HG03175 (cell line): Measurements from ENCODE around the gene KCNH1.

Experiments used
- ATAC-seq: cut with Tn5 transposase; IDR thresholded peaks from one replicate; pipeline ENCODE4 v1.9.1; 2021; ENCODE audit warnings: mild to moderate bottlenecking, moderate library complexity; ENCODE audit not compliant: unreplicated experiment

Gene KCNH1

DNA sequence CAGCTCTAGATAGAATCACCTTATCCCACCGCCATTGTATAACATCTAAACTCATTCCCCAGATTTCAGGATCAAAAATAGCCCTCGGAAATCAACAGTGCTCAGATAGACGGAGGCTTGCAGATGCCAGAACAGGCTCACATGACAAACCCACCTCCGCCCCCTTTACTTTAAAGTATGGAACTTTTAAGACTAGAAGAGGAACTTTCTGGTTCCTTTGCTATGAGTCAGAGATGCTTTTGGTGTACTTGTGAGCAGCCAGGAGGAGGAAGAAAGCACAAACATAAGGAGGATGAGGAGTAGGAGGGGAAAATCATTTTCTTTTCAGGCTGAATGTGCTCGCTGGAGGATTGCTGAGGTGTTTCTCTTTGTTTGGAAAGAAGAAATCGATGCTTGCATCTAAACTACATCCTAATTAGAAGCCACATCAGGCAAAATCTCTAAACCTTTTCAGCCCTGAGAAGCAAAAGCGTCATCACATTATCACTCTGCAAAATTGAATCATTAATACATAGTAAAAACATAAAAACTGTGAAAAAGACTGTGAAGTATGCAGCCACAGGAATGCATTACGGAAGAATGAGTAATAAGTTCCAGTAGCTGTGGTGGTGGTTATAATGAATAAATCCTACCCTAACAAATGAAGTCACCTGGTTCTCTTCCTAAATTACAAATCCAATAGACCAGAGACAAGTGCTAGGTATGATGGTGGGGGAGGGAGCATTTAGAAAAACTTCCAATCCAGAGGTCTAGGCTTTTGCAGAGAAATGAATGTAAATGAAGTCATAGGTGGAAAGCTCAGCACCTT, 251.3 kb downstream of the KCNH1 start:
- ATAC-seq = no peak

- no peak for ATAC-seq
Observed at GRCh38 chr1:210878564-210878963, 255.4 kb downstream of the KCNH1 start.

DNA sequence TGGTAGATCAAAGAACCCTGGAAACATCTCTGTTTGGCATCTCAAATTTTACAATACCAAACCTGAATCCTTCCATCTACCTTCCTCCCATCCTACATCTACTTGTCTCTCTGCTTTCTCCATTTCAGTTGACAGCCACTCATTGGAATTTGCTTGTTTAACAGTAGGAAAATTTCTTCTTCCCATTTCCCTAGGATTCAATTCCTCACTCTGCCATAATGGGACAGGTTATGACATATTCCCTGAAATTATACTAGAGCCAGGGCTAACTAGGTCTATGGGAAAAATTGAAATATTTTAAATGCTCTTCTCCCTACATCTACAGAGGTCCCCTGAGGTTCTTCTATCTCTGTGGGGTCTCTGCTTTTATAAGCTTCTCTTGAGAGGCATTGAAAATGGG, 257.7 kb downstream of the KCNH1 start:
- no peak for ATAC-seq

DNA sequence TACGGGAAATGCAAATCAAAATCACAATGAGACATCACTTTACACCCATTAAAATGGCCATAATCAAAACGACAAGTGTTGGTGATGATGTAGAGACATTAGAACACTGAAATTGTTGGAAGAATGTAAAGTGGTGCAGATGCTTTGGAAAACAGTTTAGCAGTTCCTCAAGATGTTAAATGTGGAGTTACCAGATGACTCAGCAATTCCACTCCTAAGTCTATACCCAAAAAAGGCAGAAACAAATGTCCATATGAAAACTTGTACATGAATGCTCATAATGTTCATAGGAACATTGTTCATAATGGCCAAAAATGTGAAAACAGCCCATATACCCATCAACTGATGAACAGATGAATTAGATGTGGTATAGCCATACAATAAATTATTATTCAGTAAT, 267.4 kb downstream of the KCNH1 start:
- ATAC-seq = no peak

DNA sequence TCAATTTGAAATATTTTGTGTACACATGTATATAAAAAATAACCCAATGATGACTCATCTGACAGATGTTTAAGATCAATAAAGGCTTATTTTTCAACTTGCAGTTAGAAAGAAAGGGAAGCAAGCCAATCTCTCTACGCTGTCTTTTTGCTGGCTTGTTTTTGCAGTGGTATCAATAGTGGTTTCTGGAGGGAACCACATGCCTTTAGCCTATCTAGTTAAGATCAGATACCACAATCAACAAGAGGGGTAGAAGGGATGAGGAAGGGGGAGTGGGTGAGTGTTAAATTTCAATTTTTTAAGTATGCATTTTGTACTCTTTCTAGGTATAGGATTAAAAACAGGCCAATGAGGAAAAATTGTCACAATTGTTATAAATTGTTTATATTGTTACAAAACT, 276.2 kb downstream of the KCNH1 start:
- no peak for ATAC-seq

DNA sequence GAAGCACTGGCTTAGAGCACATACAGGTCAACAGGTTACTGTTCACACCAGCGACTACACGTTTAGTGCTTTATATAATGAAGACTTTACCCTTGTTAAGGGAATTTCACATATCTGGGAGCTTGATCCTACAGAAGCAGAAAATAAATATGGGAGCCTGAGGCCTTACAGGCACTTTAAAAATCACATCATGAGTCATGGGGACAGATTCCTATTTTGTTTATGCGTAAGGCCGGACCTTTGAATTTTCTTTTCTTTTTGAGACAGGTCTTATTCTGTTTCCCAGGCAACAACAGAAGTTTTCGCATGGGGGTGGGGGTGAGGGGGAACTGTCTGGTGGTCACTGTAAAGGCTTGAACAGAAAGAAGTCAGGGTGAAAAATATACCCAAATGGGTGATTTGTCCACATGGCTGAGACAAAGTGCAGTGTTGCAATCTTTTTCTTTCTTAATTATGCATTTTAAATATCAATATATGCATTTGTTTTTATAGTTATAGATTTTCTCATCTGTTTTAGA, 276.7 kb downstream of the KCNH1 start:
- ATAC-seq = no peak

DNA sequence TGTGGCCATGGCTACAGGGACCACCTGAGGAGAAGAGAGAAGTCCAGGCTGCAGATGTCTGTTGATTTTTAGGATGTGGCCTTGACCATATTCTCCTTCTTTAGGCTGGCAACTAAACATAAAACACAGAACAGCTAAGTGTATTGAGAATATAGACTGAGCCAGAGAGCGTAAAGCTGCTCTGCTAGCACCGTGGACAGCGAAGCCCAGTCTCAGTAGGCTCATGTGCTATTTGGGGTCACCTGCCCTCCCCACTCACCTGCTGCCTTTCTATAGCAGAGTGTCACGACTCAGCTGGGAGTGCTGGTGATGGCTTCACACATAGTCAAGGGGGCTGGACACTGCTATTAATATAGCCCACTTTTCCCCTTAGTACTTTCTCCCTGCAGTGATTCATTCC, 278.5 kb downstream of the KCNH1 start:
- no peak for ATAC-seq

- no peak for ATAC-seq
Observed at GRCh38 chr1:210853276-210853675, 280.7 kb downstream of the KCNH1 start.

- ATAC-seq = no peak
Observed at GRCh38 chr1:210850556-210850955, 283.4 kb downstream of the KCNH1 start.

GRCh38 chr1:210848474-210848873, 285.5 kb downstream of the KCNH1 start:
- no peak for ATAC-seq

DNA sequence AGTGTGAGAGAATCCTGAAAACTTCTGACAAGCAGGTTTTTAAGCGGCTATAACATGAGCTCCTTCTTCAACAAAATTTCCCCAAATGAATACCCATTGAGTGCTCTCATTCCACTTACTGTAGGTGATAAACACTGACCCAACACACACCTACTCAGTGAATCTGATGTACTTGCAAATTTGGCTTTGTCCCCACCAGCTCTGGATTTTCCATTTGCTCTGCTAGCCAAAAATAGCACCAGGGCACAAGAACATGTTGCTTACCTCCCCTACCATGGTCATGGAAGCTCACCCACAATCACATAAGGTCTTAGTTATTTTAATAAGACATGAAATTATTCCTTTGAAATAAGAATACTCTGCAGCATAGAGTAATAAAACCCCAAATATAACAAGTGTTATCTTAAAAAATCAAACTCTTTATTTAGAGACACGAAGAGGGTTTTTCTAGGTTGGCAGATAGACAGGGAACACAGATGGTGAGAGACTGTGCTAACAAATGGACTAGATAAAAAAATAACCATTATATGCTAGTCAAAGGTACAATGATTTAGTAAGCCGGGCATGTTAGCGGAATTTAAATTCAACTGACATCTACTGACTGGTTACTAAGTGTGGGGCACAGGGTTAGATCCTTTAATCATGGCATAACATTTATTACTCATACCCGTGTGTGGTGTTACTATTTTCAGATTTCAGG, 291.9 kb downstream of the KCNH1 start:
- ATAC-seq = no peak

- ATAC-seq = no peak
Observed at GRCh38 chr1:210830034-210831028, 303.6 kb downstream of the KCNH1 start.

- ATAC-seq = no peak
Observed at GRCh38 chr1:210828996-210829596, 304.9 kb downstream of the KCNH1 start.

- no peak for ATAC-seq
Observed at GRCh38 chr1:210827481-210827880, 306.5 kb downstream of the KCNH1 start.

DNA sequence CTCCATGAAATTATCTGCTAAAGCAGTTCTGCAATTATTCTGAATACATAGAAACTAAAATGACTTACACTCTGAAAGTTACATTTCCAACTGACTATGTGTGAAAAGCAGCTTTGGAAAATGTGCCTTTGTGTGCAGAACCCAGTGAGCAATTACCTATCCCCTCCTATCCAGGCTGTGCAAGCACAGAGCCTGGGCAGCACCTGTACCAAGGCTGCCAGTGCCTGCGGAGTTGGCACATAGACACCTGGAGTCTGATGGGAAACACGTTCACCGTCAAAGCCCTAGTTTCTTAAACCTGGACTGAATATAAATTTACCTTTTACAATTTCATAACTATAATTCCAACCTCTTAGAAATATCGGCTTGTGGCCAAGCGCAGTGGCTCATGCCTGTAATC, 307.3 kb downstream of the KCNH1 start:
- no peak for ATAC-seq

DNA sequence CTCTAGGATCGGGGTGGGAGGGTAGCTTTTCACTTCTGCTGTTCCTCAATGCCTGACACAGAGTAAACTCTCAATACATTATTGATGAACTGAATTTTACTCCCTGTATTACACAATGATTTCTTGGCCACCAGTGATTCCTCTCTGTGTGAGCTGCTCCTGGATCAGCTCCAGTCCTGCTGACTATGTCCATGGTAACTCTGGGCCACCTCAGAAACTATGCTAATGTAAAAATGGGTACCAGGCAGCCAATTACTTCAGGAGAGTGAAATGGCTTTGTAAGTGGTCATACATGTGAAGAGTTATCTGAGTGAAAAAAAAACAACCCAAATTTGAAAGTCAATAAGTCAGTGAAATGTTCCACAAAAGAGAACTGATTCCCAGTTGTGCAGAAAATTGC, 311.0 kb downstream of the KCNH1 start:
- no peak for ATAC-seq

DNA sequence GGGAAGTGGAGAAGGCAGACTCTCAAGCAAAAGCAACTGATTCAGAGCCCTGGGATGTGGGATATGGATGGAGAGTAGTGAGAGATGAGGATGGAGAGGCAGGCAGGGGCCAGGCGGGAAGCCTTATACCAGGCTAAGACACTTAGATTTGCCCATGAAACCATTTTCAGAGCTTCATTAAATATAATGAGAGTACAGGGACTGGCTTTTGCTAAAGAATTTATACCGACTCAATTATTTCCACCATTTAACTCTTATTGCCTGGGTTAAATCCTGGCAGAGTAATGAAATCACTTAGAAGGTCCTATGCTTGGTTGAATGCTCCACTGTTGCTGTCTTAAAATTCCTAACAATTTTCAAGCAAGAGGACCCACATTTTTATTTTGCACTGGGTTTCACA, 311.7 kb downstream of the KCNH1 start:
- no peak for ATAC-seq

DNA sequence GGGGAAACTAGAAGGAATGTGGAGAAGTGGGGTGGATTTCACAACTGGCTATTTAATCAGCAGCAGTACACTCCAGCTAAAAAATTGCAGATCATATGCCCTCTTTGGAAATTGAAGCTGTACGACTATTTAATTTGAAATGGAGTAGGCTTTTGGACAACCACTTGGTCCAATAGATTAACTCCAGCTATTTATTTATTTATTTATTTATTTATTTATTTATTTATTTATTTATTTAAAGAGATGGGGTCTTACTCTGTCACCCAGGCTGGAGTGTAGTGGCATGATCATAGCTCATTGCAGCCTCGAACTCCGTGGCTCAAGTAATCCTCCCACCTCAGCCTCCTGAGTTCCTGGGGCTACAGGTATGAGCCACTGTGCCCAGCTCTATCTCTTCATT, 312.3 kb downstream of the KCNH1 start:
- no peak for ATAC-seq

GRCh38 chr1:210819266-210819665, 314.7 kb downstream of the KCNH1 start:
- no peak for ATAC-seq

GRCh38 chr1:210817385-210818275, 316.3 kb downstream of the KCNH1 start:
- ATAC-seq = no peak
